UCSD-AML1 (cell line): ENCODE results near the gene LMBR1.
"Not testable (repeated sequence)": the region's sequence is repeated elsewhere in the genome, so short reads cannot be mapped to it uniquely, and the experiment has no call there.

Experiments
- DNase-seq: peaks from one replicate; lab custom pipeline; 2025; ENCODE audit not compliant: unreplicated experiment; lab: John Stamatoyannopoulos, UW

Gene LMBR1

DNA sequence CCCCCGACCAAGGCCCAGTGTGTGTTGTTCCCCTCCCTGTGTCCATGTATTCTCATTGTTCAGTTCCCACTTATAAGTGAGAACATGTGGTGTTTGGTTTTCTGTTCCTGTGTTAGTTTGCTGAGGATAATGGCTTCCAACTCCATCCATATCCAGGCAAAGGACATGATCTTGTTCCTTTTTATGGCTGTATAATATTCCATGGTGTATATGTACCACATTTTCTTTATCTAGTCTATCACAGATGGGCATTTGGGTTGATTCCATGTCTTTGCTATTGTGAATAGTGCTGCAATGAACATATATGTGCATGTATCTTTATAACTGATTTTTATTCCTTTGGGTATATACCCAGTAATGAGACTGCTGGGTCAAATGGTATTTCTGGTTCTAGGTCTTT, 191.2 kb downstream of the LMBR1 start:
- not testable (repeated sequence) for DNase-seq

DNA sequence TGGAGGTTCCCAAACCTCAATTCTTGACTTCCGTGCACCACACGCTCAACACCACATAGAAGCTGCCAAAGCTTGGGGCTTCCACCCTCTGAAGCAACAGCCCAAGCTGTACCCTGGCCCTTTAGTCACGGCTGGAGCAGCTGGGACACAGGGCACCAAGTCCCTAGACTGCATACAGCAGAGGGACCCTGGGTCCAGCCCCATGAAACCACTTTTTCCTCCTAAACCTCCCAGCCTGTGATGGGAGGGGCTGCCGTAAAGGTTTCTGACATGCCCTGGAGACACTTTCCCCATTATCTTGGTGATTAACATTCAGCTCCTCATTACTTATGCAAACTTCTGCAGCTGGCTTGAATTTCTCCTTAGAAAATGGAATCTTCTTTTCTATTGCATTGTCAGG, 194.5 kb downstream of the LMBR1 start:
- not testable (repeated sequence) for DNase-seq

DNA sequence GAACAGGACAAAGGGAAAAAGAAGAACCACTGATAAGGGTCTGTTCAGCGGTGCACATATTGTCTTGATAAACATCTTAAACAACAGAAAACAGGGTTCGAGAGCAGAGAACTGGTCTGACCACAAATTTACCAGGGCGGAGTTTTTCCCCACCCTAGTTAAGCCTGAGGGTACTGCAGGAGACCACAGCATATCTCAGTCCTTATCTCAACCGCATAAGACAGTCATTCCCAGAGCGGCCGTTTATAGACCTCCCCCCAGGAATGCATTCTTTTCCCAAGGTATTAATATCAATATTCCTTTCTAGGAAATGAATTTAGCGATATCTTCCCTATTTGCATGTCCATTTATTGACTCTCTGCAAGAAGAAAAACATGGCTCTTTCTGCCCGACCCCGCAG, 195.7 kb downstream of the LMBR1 start:
- not testable (repeated sequence) for DNase-seq

DNA sequence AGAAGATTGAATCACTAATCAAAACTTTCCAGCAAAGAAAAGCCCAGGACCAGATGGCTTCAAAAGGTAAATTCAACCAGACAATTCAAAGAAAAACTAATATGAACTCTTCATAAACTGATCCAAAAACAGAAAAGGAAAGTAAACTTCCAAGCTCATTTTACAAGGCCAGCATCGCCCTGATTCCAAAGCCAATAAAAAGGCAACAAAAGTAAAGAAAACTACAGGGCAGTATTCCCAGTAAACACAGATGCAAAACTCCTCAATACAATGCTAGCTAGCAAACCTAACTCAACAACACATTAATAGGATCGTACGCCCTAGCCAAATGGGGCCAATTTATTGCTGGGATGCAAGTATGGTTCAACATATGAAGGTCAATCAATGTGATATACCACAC, 199.4 kb downstream of the LMBR1 start:
- no peak for DNase-seq

GRCh38 chr7:156692849-156693248, 200.1 kb downstream of the LMBR1 start:
- DNase-seq, result no peak

DNA sequence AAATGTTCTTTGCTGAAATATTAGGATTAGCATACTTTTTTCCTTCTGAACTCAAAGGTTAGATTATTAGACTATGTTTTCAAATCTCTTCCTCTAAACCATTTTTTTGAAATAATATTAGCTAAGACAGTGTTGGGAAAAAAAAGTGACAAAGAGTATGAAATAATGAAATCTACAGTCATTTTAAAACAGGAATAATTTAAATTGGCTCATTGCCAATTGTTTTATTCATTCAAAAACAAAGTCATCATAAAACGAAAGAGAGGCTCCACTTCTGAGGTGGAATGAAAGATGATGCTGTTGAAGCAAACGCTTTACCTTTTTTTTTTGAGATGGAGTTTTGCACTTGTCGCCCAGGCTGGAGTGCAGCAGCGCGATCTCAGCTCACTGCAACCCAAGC, 201.2 kb downstream of the LMBR1 start:
- no peak for DNase-seq

- no peak for DNase-seq
Observed at GRCh38 chr7:156684661-156685060, 208.3 kb downstream of the LMBR1 start.

DNA sequence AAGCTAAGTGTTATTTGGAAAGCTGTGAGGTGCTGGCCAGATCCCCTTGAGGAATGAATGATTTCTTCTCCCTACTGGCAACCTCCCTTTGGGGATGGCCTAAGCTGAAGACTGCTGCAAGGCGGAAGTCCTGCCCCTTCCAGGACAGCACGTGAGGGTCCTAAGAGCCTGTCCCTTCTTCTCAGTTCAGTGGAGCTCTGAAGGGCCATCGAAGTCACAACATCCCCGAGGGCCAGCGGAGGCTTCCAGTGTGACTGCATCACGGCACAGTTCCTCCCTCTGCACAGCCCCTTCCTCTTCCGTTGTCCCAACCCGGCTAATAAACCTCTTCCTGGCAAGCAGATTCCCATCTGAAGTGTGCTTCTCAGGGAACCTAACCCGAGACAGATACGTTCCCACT, 208.7 kb downstream of the LMBR1 start:
- DNase-seq, result no peak

DNA sequence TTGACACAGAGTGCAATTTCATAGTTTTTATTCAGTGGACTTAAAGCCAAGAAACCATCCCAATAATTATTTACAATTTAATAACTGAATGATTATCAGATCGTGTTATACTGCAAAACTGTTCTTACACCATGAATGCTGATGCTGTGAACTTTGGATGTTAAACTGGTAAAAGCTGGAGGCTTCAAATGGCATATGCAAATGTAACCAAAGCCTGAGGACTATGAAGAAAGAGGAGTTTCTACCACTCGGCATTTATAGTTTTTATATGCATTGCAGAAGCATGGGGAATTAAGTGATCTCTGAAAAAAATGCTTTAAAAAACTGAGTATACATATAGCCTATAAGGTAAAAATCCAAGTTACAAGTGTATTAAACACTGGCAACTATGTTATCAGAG, 210.1 kb downstream of the LMBR1 start:
- no peak for DNase-seq

DNA sequence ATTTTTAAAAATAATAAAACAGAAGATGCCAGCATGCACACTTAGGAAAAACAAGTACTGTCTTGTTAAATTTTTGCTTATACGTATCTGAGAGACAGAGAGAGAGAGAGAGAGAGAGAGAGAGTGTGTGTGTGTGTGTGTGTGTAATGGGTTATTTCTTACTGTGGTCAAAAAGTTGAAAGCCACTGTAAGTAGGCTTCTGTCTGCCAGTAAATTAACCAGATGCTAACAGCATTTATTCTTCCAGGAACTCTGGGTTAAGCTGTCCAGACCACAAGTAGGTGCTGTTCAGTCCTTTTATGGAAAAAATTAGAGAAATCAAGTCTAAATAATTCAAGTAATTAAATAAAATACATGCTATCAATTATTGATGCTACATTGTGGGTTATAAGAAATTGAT, 212.7 kb downstream of the LMBR1 start:
- DNase-seq, result no peak

GRCh38 chr7:156677374-156678054, 215.5 kb downstream of the LMBR1 start:
- no peak for DNase-seq

- no peak for DNase-seq
Observed at GRCh38 chr7:156676263-156676662, 216.7 kb downstream of the LMBR1 start.

DNA sequence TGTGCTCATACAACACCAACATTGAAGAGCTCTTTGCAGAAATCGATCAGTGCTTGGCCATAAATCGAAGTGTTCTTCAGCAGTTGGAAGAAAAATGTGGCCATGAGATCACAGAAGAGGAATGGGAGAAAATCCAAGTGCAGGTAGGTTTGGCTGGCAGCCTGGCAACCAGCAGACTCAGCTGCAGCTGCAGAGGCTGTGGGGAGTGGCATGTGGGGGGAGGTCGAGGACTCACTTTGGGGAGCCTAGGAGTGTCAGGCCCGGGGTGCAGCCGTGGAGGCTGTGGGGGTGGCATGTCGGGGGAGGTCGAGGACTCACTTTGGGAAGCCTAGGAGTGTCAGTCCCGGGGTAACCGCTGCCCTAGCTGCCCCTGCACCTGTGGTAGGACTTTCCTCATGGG, 217.3 kb downstream of the LMBR1 start:
- no peak for DNase-seq

DNA sequence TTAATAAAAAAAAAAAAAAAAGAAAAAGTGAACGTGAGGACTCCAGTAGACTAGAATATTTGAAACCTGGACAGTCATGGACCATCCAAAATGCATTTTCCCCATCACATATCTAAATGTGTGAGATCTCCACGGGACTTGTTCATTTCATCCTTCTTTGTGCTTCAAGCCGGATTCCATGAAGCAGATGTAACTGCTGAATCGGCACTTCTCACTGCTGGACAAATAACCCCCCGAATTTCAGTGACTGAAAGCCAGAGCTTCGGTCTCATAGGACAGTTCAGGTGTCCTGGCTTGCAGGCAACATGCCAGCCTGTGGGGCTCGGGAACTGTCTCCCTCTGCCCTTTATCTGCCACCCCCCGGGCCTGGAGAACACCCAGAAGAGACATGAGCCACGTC, 219.1 kb downstream of the LMBR1 start:
- no peak for DNase-seq

DNA sequence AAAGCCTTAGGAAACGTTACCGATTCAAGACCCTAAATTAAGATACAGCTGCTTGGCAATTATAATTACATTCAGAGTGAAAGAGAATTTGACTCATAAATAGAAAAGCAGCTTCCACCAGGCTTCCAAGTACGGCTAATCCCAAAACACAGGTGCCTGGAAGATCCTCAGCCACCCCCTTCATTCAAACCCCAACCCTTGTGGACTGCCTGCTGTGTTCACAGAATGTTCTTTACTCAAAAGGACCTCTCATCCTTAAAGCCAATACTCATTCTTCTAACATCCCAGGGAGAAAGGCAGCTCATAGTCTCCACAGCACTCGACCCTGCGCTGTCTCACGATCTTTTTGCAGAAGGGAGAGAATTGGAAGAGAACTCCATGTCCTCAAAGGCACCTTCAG, 219.5 kb downstream of the LMBR1 start:
- no peak for DNase-seq

DNA sequence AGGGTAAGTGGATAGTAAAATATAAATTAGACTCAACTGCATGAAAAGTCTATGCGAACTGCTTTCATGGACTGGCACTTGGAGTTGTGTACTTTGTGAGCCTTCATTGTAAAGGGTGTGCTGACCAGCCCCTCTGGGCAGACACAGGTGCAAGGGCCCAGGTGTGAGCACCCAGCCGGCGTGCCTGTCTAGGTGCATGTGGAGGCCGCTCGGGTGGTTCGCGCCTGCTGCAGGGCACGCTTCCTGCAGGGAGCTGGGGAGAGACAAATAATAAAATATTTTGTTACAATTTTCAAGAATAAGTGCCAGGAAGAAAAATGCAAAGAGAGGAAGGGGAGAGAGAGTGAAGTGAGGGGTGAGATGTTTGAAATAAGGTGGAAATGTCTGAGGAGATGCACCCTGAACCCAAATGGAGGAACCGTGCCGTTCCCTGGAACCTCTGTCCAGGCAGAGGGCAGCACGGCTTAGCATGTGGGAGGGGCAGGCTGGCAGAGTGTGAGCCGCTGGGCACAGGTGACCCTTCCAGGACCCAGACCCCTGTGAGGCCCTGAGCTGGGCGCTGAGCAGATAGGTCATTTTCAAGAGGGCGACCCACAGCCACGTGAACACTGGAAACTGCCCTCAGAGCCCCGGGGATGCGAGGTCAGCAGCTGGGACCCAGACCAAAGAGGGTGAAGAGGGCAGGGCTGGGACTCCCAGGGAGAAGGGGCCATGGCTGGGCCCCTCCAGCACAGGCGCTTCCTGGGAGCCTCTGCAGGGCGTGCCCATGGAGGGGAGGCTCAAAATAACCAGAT, 223.8 kb downstream of the LMBR1 start:
- no peak for DNase-seq

GRCh38 chr7:156668130-156668741, 224.7 kb downstream of the LMBR1 start:
- no peak for DNase-seq

DNA sequence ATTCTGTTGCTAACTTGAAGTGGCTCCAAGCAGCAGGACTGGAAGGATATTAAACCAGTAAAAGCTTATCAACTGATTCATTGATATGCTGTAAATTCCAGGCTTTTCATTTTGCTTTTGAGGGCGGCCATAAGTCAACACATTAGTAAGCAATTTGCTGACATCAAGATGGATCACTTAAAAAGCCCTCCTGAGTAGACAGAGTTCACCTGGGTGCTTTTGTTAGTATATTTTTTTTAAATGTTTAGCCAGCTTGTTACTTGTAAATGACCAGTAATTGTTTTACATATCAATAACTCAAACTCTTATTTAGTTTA, 225.9 kb downstream of the LMBR1 start:
- DNase-seq, result no peak

DNA sequence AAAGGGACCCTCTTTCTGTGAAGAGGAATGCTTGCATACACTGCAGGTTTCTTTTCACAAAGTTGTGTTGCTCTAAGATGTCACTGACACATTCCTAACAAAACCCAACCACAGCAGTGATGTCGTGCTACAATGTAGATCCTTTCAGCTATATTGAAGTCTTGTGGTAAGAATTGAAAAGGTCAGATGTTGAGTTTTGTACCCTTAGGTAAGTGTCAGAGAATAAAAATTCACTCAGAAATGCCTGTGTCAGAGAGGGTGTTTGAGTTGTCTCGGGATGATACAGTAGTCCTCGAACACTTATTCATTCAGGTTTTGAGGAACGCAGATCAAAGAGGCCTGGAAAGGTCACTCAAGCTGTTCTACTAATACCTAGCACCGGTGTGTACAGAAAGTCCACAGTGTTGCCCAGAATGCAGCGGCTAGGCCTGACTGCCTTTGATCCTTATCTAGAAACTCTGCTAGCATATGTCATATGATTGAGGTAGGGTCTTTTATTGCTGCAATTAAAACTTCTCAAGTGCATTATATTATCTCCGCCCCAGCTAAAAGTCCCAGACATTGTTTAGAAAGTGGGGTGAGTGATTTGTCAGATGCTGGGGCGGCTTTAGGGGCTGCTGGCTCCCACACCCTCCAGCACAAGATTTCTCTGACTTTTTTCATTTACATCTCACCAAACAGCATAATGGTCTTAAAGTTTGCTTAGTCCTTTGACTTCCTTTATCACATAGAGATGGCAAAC, 226.4 kb downstream of the LMBR1 start:
- no peak for DNase-seq

DNA sequence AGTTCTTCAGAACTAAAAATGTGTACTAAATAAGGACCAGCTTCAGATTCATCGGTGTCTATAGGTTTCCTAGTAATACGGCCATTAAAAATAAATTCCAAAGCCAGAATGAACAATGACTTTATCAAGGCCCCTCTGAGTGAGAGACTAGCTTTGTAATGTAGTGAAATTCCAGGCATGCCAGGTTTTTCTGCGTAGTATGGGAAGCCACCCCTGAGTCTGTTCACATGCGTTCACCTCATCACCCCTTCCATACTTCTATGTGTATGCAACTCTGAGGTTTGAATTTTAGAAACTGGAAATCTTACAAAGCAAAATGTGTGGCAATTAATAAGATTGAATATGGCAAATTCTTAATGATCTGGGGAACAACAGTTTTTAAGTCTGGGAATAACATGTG, 227.9 kb downstream of the LMBR1 start:
- DNase-seq, result no peak

DNA sequence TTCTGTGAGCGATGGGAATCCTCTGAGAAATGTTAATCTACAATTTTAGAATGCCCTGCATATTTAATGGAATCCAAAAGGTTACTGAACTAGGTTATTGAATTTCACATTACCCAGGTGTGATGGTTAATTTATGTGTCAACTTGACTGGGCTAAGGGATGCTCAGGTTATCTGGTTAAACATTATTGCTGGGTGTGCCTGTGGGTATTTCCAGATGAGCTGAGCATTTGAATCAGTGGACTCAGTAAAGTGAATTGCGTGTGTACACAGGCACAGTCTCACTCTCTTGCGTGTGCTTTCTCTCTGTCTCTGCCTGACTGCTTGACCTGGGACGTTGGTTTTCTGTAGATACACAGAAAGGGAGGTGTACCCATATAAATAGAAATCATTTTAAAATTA, 230.7 kb downstream of the LMBR1 start:
- DNase-seq, result no peak

DNA sequence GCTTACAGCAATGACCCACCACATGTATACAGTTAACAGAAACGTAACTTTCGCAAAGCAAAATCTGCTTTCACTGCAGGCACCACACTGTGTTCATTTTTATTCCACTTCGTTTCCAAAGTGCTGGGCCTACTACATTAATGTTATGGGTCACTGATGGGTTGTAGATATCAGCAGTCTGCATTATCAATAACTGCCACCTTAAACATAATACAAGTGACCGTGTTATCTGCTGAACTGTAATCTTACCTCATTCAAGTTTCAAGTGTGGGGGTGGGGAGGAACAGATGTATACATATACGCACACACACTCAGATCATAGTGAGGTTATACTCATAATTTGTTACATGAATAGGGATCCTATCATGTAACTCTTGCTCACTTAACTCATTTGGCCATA, 231.3 kb downstream of the LMBR1 start:
- DNase-seq, result no peak
